NCI-H2227 treated with DMSO at 0.1 percent for 48 hours (cell line): Measurements from ENCODE around the gene CFAP69.

ENCODE experiments used
- DNase-seq: peaks from one replicate; lab custom pipeline; 2025; lab: John Stamatoyannopoulos, UW

CFAP69 gene

DNA sequence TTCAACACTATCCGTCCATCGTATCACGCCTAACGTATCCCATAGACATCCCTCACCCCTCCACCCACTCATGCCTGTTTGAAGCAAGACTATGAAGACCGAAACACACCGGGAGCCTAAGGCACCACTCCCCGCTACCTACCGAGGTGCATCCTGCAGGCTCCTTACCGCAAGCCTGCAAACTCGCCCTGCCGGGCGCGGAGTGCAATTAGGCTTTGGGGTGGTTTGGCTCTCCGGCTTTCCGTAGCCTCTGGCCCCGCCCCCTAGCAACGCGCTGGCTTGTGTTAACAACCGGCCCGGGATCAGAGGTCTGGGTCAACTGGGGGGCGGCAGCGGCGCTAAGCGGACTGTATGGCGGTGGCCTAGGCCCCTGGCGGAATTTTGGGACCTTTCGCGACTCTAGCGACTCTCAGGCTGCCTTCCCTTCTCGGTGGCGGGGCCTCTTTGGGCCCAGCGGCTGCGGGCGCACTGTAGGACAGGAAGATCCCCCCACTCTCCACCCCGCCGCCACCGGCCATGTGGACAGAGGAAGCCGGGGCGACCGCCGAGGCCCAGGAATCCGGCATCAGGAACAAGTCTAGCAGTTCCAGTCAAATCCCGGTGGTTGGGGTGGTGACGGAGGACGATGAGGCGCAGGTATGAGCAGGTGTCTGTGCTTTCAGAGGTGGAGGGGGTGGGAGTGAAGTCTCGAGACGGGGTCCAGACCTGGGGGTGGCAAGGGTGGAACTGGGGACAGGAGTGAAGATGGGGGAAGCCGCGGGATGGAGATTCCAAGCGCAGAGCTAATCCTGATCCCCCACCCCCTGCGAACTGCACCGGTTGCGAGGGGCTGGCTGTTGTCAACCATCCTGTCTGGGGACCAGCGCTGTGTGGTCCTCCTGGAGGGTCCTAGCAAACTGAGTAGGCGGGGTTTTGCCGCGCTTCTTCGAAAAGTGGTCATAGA lies at the start of gene CFAP69:
CFAP69 (plus strand) TSS at position 266 of the 943 bp plus-strand sequence; CDS start at position 517, 251 bp downstream.
- DNase-seq: peak; percentile 64

DNA sequence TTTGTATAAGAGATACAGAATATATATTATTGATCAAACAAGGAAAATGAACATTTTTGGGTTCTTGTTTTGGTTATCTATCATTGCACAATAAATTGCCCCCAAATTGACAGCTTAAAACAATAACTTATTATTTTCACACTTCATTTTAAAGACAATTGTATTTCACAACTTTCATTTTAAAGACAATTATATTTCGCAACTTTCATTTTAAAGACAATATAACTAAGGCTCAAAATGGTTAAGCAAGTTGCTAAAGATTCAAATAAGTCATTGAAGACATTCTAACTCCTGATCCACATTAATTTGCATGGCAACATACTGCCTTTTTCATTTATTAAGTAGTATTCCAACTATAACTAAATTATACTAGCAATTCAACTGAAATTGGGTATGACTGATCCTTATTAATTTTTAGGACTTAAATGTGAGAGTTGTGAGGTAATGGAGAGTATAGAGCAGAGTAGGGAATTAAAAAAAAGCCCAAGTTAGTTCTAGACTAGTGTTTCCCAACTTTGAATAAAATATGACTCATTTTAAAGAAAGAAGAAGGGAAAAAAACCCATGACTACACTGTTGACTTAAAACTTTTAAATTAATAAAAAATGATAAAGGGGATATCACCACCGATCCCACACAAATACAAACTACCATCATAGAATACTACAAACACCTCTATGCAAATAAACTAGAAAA lies 43.3 kb upstream of the CFAP69 start:
- DNase-seq: no peak

GRCh38 chr7:90207956-90208355 lies 37.0 kb upstream of the CFAP69 start:
- no peak for DNase-seq

DNA sequence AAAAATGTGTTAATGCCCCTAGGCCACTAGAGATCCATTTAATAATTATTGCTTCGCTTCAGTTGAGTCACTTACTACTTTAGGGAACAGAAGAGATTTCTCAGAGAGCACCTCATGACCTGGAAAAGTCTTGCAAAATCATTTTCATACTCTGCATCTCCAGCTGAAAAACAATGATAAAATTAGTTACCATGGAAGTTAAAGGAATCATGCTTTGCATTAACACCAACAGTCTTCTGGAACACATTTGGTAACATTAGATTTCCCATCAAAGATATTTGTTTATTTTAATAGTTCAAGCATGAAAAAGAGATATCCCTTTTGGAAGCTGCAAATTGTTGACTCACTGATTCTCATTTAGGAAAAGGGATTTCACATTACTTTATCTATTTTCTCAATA lies 35.2 kb upstream of the CFAP69 start:
- no peak for DNase-seq

- DNase-seq: no peak
Measured at GRCh38 chr7:90210475-90210874, 34.5 kb upstream of the CFAP69 start.

DNA sequence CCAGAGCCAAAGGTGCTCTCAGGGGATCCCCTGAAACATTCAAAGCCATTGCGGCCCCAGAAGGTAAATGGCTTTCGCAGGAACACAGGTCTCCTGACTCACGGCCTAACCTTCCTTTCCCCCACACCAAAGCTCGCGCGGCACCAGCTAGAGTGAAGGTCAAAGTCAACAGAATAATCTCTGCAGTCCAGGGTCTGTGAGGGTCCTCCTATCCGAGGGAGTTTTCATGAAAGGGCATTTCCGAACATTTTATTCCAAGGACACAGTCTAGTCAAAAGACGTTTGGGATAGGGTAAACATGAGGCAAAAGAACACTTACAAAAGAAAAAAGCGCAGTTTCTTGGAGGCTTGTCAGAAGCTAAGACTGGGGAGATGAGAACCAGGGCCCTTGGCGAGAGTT lies 34.0 kb upstream of the CFAP69 start:
- peak; percentile 3 for DNase-seq

DNA sequence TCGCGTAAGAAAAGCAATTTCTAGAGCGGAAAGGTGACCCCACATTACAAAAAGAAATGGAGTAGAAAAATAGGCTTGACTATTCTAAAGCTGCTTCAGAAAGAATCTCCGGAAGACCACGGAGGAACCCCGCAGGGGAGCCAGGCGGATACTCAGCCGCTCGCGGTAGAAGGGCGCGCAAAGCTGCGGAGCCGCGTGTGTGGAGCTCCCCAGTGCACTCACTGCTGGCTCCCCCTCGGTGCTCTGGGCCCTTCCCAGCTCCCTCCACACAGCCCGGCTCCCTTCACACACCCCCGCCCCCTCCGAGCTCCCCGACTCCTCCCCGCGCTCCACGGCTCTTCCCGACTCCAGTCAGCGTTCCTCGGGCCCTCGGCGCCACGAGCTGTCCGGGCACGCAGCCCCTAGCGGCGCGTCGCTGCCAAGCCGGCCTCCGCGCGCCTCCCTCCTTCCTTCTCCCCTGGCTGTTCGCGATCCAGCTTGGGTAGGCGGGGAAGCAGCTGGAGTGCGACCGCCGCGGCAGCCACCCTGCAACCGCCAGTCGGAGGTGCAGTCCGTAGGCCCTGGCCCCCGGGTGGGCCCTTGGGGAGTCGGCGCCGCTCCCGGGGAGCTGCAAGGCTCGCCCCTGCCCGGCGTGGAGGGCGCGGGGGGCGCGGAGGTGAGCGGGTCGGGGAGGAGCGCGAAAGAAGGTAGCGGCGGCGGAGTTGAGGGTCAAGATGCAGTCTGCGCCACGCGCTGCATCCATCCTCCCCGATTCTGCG lies 33.4 kb upstream of the CFAP69 start, which contains the start of gene STEAP2:
STEAP2 (plus strand) TSS at position 350 of the 758 bp plus-strand sequence. CDS start 13,343 bp downstream, outside the sequence.
- peak; percentile 85 for DNase-seq

GRCh38 chr7:90212149-90212495 lies 32.9 kb upstream of the CFAP69 start:
- no peak for DNase-seq

GRCh38 chr7:90213521-90213920 lies 31.5 kb upstream of the CFAP69 start:
- DNase-seq: no peak

GRCh38 chr7:90216080-90216674 lies 28.8 kb upstream of the CFAP69 start:
- no peak for DNase-seq

- no peak for DNase-seq
Measured at GRCh38 chr7:90216771-90217170, 28.2 kb upstream of the CFAP69 start.

DNA sequence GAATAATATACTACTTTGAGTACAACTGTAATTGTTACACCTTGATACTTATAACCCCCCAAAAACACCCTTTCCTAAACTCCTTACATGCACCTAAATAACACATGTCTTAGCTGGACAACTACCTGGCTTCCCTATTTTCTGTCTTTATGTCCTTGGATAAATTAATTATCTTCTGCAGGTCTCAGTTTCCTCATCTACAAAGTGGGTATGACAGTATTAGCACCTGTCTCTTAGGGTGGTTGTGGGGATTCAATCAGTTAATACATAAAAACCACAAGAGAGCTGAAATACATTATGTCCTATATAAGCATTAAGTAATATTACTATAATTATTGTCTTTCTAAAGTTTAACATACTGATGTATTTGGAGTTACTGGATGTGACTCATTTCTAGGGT lies 22.6 kb upstream of the CFAP69 start:
- no peak for DNase-seq

- no peak for DNase-seq
Measured at GRCh38 chr7:90222811-90223725, 21.9 kb upstream of the CFAP69 start.

- no peak for DNase-seq
Measured at GRCh38 chr7:90224195-90224594, 20.8 kb upstream of the CFAP69 start.

DNA sequence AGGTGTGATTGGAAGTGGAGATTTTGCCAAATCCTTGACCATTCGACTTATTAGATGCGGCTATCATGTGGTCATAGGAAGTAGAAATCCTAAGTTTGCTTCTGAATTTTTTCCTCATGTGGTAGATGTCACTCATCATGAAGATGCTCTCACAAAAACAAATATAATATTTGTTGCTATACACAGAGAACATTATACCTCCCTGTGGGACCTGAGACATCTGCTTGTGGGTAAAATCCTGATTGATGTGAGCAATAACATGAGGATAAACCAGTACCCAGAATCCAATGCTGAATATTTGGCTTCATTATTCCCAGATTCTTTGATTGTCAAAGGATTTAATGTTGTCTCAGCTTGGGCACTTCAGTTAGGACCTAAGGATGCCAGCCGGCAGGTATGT lies 19.8 kb upstream of the CFAP69 start:
- no peak for DNase-seq

DNA sequence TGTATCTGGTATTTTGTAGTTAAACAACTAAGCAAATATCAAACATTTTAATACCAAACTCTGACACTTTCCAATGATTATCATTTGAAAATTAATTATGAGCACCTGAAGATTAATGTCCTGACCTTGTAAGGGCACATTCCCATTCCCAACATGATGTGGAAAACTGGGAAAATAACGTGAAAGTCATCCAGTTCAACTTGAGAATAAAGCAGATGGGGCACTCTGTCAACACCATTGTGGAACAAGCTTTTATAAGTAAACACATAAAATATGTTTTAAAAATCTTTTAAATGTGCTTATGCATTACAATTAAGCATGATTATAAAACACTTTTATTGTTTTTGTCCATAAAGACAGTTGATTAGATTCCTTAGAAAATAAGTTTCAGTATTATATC lies 19.4 kb upstream of the CFAP69 start:
- no peak for DNase-seq

- DNase-seq: no peak
Measured at GRCh38 chr7:90227259-90227658, 17.7 kb upstream of the CFAP69 start.

DNA sequence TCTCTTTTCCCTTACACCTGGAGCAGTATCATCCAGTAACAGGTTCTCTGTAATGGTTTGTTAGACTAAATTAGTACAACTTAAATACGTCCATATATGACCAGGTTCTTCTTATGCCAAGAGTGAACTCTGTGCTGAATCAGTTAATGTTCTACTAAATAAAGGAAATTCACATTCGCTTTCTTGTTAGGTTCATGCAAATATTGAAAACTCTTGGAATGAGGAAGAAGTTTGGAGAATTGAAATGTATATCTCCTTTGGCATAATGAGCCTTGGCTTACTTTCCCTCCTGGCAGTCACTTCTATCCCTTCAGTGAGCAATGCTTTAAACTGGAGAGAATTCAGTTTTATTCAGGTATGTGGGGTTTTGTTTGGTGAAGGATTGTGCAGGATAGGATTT lies 15.3 kb upstream of the CFAP69 start:
- no peak for DNase-seq

GRCh38 chr7:90230834-90231233 lies 14.1 kb upstream of the CFAP69 start:
- DNase-seq: no peak

- DNase-seq: no peak
Measured at GRCh38 chr7:90231304-90231703, 13.7 kb upstream of the CFAP69 start.

DNA sequence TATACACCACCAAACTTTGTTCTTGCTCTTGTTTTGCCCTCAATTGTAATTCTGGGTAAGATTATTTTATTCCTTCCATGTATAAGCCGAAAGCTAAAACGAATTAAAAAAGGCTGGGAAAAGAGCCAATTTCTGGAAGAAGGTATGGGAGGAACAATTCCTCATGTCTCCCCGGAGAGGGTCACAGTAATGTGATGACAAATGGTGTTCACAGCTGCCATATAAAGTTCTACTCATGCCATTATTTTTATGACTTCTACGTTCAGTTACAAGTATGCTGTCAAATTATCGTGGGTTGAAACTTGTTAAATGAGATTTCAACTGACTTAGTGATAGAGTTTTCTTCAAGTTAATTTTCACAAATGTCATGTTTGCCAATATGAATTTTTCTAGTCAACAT lies 12.5 kb upstream of the CFAP69 start:
- no peak for DNase-seq
